Cardiac muscle cell (in vitro differentiated cells and primary cell): ENCODE measurements around the gene CD8A. TPM values are rescaled to one million over a fixed set of nuclear protein-coding genes. Genes with fewer than 3 reads are reported as not detected.
A peak's percentile ranks its signal among the peaks of the same experiment; 100 is the strongest.
"Not testable (repeated sequence)": the region's sequence is repeated elsewhere in the genome, so short reads cannot be mapped to it uniquely, and the experiment has no call there.

ENCODE experiments used
- DNase-seq, 2 donors: peaks; one replicate each; pipeline versions ENCODE4 v3.0.0 to v3.0.0-alpha.2; 2010 to 2017; ENCODE audit warnings: low read depth in 1 of 2, low spot score in 1 of 2
- H3K27ac ChIP-seq: fragments of 200-600 bp; sonication (generic); 2 replicates; pipeline ENCODE4 v1.5.1; 2016
- H3K27me3 ChIP-seq: fragments of 200-600 bp; sonication (generic); 2 replicates; pipeline ENCODE4 v1.6.0; 2016; ENCODE audit warnings: control low read depth
- H3K36me3 ChIP-seq: fragments of 200-600 bp; sonication (generic); 2 replicates; pipeline ENCODE4 v1.5.1; 2016; ENCODE audit warnings: control low read depth
- H3K4me1 ChIP-seq: fragments of 200-600 bp; sonication (generic); 2 replicates; pipeline ENCODE4 v1.8.1; 2017; ENCODE audit warnings: low read depth, mild to moderate bottlenecking, mixed run types
- H3K4me3 ChIP-seq: fragments of 200-600 bp; sonication (generic); 2 replicates; pipeline ENCODE4 v1.5.1; 2016; ENCODE audit warnings: mild to moderate bottlenecking
- H3K9me3 ChIP-seq: fragments of 200-600 bp; sonication (generic); 2 replicates; pipeline ENCODE4 v1.5.1; 2017; ENCODE audit warnings: low read depth, mild to moderate bottlenecking, control low read depth
- CTCF ChIP-seq: IDR thresholded peaks from 2 replicates; pipeline ENCODE4 v1.5.1; 2012; ENCODE audit warnings: low read depth, mild to moderate bottlenecking, low read length
- polyA plus RNA-seq: library from polyadenylated mRNA; unstranded; fragments of >200 nt; fragmentation: Nextera tagmentation; extraction: Ambion mirVana; gene quantifications from 2 replicates; pipeline ENCODE4 v1.2.1, GENCODE V29; 2016
- total RNA-seq: library from RNA; depleted of rRNA; stranded (reverse); fragments of >200 nt; gene quantifications from 2 replicates; pipeline ENCODE4 v1.2.3, GENCODE V29; 2016

Gene CD8A
- total and polyA plus RNA-seq, 2 experiments from 2014 or later = not detected

GRCh38 chr2:86750240-86750839 lies 40.4 kb downstream of the CD8A start:
- Histone ChIP-seq H3K4me3 (no peak overlapping the region), H3K36me3 (peaks cover 15% of the 10 kb centered on the region), H3K27ac (no peak overlapping the region), H3K27me3 (no peaks in the 10 kb centered on the region), H3K9me3 (peaks cover 5% of the 10 kb centered on the region), H3K4me1 (no peaks in the 10 kb centered on the region)
- peak in 1 of 2 donors; percentile 17 for DNase-seq
- TF ChIP-seq CTCF = no peak

- H3K27ac ChIP-seq = no peak overlapping the region
- H3K27me3 ChIP-seq = no peaks in the 10 kb centered on the region
- peak in 1 of 2 donors; percentile 87 for DNase-seq
- H3K36me3 ChIP-seq = peaks cover under 1% of the 10 kb centered on the region
- H3K4me3 ChIP-seq = no peak overlapping the region
- H3K9me3 ChIP-seq = peaks cover 5% of the 10 kb centered on the region
- H3K4me1 ChIP-seq = no peaks in the 10 kb centered on the region
- TF ChIP-seq CTCF = no peak
Measured at GRCh38 chr2:86747711-86748639, 42.7 kb downstream of the CD8A start.

- Histone ChIP-seq H3K4me1 (no peaks in the 10 kb centered on the region), H3K4me3 (no peak overlapping the region), H3K36me3 (no peaks in the 10 kb centered on the region), H3K27ac (no peak overlapping the region), H3K9me3 (peaks cover 5% of the 10 kb centered on the region), H3K27me3 (no peaks in the 10 kb centered on the region)
- TF ChIP-seq CTCF = no peak
- DNase-seq = no peak
Measured at GRCh38 chr2:86746939-86747338, 43.8 kb downstream of the CD8A start.

- TF ChIP-seq CTCF = no peak
- DNase-seq = no peak
- no peaks in the 10 kb centered on the region for H3K9me3 ChIP-seq
- H3K4me3 ChIP-seq = no peak overlapping the region
- no peaks in the 10 kb centered on the region for H3K36me3 ChIP-seq
- H3K27ac ChIP-seq = no peak overlapping the region
- H3K4me1 ChIP-seq = no peaks in the 10 kb centered on the region
- H3K27me3 ChIP-seq = no peaks in the 10 kb centered on the region
Measured at GRCh38 chr2:86744152-86744551, 46.6 kb downstream of the CD8A start.

- DNase-seq, H3K4me1 ChIP-seq, H3K36me3 ChIP-seq: not testable (repeated sequence)
Measured at GRCh38 chr2:86741889-86742498, 48.7 kb downstream of the CD8A start.

GRCh38 chr2:86739889-86740288 lies 50.8 kb downstream of the CD8A start:
- not testable (repeated sequence) for H3K9me3 ChIP-seq, H3K27me3 ChIP-seq, H3K27ac ChIP-seq, H3K4me3 ChIP-seq, H3K4me1 ChIP-seq, DNase-seq, H3K36me3 ChIP-seq

More at GRCh38 chr2:86741889-86742498, 48.7 kb downstream of the CD8A start:
- not testable (repeated sequence) for H3K27ac ChIP-seq, H3K4me3 ChIP-seq, H3K9me3 ChIP-seq, H3K27me3 ChIP-seq

- H3K27me3 ChIP-seq, DNase-seq, H3K4me1 ChIP-seq, H3K4me3 ChIP-seq, H3K36me3 ChIP-seq, H3K27ac ChIP-seq, H3K9me3 ChIP-seq: not testable (repeated sequence)
Measured at GRCh38 chr2:86739485-86739884, 51.2 kb downstream of the CD8A start.

- not testable (repeated sequence) for H3K27ac ChIP-seq, H3K36me3 ChIP-seq, H3K27me3 ChIP-seq, DNase-seq, H3K4me1 ChIP-seq, H3K4me3 ChIP-seq, H3K9me3 ChIP-seq
Measured at GRCh38 chr2:86734896-86735295, 55.8 kb downstream of the CD8A start.
